A172 (cell line): ENCODE results near the gene KLHL15. TPM values are rescaled to one million over a fixed set of nuclear protein-coding genes. Genes with fewer than 3 reads are reported as not detected.
"Not testable (repeated sequence)": the region's sequence is repeated elsewhere in the genome, so short reads cannot be mapped to it uniquely, and the experiment has no call there.

Source experiments
- DNase-seq: peaks from one replicate; pipeline ENCODE4 v3.0.0-alpha.2; 2015; ENCODE audit warnings: low spot score
- total RNA-seq: library from RNA; depleted of rRNA; stranded (reverse); fragments of >200 nt; shearing (Covaris generic); gene quantifications from 2 replicates; pipeline ENCODE4 v1.2.3, GENCODE V29; 2014

The KLHL15 gene
- total RNA-seq, 1 experiment from 2014 or later = 13.1 TPM

GRCh38 chrX:24018809-24019208 is 8.2 kb downstream of the KLHL15 start:
- no peak for DNase-seq

GRCh38 chrX:24017674-24018073 is 9.3 kb downstream of the KLHL15 start:
- no peak for DNase-seq

DNA sequence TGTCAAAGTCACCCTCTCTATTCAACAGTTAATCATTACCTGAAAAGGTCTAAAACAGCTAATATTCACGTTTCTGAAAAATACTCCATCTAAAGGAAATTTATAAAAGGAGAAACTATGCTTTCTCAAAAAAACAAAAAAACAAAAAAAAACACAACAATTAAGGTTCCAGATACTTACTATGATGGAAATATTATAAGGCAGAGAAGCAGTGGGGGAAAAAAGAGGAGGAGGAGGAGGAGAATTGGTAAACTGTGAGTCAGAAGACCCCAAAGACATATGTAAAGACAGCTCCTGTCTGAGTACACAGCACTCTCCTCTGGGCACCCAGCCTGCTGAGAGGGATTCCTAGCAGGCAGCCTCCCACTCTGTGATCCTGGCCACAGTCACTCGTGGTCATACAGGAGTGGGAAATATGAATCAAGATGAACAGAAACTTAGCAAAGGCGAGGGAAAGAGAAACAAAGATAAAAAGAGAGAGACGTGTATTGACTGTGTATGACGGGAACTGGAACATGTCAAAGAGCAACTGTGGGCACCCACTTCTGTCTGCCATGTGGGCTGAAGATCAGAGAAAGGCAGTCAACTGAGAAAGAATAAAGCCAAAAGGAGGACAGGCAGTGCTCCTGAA is 12.5 kb downstream of the KLHL15 start:
- no peak for DNase-seq

GRCh38 chrX:24012266-24012665 is 14.7 kb downstream of the KLHL15 start:
- DNase-seq = no peak

DNA sequence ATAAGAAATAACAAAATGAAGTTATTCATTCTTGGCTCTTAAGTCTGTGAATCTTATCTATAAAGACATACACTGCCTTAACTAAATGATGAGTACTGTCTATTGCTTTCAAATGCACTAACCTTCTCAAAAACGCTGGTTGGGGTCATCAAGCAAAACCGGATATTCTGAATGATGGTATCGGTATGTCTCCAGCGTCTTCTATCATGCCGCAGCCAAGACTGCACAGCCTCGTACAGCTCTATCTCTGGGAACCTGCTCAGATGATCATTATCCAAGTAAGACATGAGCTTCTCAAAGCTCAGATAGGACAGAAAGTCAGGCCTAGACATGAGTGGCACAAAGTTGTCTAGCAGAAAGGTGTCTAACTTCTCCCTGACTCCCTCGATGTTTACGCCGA is 21.1 kb downstream of the KLHL15 start:
- DNase-seq = no peak

DNA sequence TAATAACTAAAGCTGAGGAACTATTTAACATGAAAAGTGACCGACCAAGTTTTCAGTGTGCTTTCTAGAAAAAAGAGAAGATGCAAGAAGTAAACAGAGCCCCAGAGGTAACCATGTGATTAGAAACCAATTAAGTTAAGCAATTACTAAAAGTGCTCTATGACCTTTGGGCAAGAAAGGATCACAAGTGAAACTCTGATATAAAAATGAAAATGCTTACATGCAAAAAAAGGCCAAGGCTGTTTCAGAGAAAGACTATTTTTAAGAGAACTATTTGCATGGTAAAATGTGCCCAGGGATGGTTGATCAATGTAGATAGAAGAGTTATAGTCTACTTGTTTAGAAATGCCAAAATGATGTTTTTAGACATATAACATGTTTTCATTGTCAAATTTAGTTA is 22.0 kb downstream of the KLHL15 start:
- DNase-seq = no peak

DNA sequence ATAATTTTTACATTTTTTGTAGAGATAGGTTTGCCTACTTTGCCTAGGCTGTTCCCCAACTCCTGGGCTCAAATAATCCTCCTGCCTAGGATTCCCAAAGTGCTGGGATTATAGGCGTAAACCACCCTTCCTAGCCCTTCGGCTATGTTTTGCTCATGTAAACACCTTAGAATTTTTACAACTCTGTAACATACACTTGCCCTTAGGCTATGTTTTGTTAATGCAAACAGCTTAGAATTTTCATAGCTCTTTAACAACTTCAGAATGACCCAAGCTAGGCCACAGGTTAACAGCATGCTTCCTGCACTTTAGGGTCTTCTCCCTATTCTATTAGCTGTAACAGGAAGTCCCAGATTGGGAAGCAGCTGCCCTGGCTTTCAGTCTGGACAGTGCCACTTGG is 24.2 kb downstream of the KLHL15 start:
- DNase-seq = no peak

DNA sequence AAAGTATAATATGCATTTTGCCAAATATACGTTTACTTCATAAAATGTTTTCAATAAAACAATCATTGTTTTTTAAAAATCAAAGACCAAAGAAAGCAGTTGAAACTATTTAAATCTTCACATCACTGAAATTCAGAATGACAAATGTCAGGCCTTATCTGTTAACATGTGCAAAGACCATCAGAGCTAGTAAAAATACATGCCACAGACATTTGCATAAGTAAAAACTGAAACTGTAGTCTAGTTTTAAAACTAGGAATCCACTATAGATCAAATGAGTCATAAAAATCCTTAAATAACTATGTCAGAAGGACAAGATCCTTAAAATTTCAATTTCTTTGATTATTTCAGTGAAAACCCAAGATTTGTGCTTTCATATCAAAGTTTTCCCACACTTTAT is 24.8 kb downstream of the KLHL15 start:
- DNase-seq = no peak

- DNase-seq = no peak
Observed at GRCh38 chrX:23999671-24000070, 27.3 kb downstream of the KLHL15 start.

- DNase-seq = no peak
Observed at GRCh38 chrX:23993012-23993633, 33.9 kb downstream of the KLHL15 start.

DNA sequence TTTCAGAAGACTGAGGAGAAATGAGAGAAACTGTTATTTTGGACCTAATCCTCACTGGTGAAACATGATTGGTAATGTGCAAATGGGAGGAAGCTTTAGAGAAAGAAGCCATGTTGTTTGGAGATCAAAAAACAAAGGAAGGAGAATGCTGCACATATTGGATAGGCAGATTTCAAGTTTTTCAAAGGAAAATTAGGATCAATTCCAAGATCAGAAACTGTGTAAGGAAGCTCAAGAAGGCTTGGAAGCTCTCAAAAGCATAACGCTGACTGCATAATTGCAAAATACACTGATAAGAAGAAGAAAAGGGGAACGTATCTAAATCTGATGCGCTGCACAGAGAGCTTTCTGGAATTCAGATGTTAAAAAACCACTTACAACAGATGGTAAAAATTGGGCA is 34.6 kb downstream of the KLHL15 start:
- no peak for DNase-seq

- no peak for DNase-seq
Observed at GRCh38 chrX:23990455-23990854, 36.5 kb downstream of the KLHL15 start.

DNA sequence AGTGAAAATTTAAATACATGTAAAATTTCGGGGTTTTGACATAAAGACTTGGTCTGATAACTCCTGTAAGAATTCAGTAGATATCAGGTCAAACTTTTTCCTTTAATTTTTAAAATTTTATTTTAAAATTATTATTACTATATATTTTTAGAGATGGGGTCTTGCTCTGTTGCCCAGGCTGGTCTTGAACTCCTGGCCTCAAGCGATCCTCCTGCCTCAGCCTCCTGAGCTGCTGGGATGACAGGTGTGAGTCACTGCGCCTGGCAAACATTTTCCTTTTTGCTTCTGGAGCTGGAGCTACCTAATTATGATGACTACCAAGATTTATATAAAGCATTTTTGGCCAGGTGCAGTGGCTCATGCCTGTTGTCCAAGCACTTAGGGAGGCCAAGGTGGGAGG is 37.3 kb downstream of the KLHL15 start:
- no peak for DNase-seq

- no peak for DNase-seq
Observed at GRCh38 chrX:23982891-23983290, 44.1 kb downstream of the KLHL15 start.

GRCh38 chrX:23981711-23982110 is 45.3 kb downstream of the KLHL15 start:
- no peak for DNase-seq

GRCh38 chrX:23981222-23981621 is 45.8 kb downstream of the KLHL15 start:
- no peak for DNase-seq

GRCh38 chrX:23980011-23980441 is 47.0 kb downstream of the KLHL15 start:
- no peak for DNase-seq

- DNase-seq = no peak
Observed at GRCh38 chrX:23978491-23978890, 48.5 kb downstream of the KLHL15 start.

DNA sequence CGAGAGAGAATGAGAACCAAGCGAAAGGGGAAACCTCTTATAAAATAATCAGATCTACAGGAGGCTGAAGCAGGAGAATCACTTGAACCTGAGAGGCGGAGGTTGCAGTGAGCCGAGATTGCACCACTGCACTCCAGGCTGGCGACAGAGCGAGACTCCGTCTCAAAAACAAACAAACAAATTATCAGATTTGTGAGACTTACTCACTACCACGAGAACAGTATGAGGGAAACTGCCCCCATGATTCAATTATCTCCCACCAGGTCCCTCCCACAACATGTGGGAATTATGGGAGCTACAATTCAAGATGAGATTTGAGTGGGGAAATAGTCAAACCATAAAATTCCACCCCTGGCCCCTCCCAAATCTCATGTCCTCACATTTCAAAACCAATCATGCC is 61.4 kb downstream of the KLHL15 start:
- DNase-seq = not testable (repeated sequence)

DNA sequence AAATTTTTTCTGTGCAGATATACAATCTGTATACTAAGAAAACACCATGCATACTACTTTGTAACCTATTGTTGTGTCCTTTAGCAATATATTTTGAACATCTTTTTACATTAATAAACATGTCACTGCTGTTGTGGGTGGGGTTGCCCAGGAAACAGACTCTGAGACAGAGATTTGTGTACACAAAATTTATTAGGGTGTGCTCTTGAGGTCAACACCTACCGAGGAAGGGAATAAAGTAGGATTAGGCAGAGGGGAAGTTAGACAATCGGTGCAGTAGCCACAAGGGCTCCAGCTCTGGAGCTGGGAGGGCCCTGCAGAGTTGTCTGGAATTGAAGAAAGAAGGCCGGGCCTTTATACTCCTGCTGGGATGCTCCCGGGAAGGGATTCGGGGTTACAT is 62.8 kb downstream of the KLHL15 start:
- DNase-seq = no peak

- DNase-seq = no peak
Observed at GRCh38 chrX:23959781-23960180, 67.2 kb downstream of the KLHL15 start.

DNA sequence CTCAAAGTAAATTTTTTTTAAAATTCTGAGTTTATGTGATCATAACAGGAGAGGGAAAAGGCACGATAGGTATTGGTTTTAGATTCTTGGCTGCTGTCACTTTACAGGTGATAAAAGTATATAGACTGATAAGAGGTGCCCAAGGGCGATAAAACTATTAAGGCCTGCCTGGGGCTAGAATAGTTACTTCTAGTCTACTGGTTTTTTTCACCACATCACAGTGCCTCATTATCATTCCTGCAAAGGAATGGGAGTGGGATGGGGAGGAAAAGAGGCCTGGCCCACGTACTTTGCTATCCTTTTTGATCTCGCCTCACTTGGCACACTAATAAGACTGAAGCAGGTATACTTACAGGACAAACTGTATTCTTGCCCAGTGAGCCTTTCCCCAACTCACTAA is 72.6 kb downstream of the KLHL15 start:
- no peak for DNase-seq

GRCh38 chrX:23953908-23954269 is 73.1 kb downstream of the KLHL15 start:
- no peak for DNase-seq
